Activated T-helper 1 cell treated with Interleukin-2 at 50 U/mL for 16 hours (primary cell): Measurements from ENCODE around the gene FAM107A.
A peak's percentile ranks its signal among the peaks of the same experiment; 100 is the strongest.

Experiments used
- DNase-seq: peaks from one replicate; pipeline ENCODE4 v3.0.0-alpha.2; 2020; ENCODE audit warnings: low read depth

Gene FAM107A

DNA sequence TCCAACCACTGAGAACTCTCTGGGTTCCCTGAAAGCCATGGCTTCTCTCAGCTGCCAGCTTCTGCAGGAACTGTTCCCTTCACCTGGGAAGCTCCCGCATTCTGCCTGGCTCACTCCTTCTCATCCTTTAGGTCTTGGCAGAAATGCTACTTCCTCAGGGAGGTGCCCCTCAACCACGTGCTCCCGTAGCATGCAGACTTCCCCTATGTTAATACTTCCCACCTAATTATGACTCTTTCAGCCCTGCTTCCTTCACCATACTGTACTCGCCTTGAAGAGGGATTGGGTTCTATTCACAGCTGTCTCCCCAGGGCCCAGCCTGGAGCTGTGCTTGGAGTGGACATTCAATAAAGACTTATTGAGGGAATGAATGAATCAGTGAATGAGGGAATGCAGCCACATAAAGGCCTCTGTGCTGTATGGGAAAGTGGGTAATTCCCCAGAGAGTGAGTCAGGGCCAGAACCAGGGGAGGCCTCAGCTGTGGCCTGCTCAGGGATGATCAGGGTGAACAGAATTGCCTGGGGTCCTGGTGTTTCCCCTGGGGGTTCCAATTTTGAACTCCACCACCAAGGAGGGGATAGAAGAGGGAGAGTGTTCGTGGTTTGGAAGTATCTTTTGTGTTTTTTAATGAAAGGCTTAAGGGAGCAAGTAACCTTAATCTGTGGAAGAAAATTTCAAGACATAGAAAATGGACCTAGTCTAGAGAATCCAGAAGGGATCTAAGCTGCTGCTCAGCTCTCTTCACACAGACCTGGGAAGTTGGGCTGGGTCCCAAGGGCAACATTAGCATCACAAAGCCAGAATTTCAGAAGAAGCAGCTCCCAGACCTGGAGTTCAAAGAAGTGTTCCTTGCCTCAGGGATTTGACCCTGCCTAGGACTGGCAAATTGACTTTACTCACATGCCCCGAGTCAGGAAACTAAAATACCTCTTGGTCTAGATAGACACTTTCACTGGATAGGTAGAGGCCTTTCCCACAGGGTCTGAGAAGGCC is 14.6 kb upstream of the FAM107A start:
- no peak for DNase-seq

DNA sequence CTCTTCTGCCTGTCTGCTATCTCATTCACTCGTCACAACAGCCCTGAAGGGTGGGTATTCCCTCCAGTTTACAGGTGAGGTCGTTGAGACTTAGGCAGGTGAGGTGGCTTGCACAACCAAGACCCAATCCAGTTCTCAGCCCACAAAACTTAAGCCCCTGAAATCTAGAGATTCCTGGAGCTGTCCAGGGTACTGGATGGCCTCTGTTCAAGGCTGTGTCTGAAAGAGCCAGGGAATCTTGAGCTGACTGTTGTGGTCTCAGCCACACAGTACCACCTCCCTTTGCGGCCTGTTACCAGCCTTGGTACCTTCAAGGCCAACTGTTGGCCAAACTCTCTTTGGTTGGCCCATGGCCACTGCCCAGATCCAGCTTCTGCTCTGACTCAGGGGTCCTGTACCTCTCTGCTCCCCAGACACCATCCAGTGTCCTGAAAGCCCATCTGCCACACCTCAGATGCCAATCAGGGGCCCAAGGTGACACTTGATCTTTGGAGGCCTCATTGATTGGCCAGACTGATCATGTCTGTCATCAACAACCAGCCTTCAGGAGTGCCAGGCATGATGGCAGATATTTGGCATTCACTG is 10.9 kb upstream of the FAM107A start:
- no peak for DNase-seq

DNA sequence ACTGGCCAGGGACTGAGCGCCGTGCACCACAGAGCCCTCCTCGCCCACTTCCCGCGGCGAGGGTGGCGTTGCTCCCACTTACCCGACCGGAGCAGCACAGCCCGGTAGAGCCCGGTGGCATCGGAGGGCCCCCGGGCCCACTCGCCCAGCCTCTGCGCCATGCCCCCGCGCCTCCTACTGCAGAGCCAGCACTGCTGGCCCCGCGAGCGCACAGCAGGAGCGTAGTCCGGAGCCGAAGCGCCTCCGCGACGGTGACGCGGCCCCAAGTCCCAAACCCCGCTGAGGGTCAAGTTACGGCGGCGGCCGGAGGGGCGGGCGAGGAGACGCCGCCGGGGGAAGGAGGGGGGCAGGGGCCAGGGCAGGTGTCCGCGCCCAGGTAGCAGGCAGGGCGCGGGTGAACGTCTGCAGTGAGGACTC is 9.6 kb upstream of the FAM107A start:
- DNase-seq: no peak

DNA sequence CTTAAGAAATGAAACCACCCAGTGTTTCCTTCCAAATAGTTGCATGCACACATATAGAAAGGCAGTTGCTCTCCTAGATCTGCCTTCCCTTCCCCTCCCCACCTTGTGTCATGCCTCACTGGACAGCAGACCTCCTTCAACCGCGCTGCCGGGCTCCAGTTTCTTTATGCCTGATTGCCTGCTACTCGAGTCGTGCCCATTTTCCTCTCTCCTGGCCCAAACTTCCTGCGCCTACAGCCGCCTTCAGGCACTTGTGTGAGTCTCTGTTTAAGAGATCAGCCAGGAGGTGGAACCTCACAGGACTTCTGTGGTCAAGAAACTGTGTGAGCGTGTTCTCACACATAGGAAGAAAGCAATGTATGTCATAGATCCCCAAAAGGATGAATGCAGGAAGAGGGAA is 8.8 kb upstream of the FAM107A start:
- DNase-seq: no peak

DNA sequence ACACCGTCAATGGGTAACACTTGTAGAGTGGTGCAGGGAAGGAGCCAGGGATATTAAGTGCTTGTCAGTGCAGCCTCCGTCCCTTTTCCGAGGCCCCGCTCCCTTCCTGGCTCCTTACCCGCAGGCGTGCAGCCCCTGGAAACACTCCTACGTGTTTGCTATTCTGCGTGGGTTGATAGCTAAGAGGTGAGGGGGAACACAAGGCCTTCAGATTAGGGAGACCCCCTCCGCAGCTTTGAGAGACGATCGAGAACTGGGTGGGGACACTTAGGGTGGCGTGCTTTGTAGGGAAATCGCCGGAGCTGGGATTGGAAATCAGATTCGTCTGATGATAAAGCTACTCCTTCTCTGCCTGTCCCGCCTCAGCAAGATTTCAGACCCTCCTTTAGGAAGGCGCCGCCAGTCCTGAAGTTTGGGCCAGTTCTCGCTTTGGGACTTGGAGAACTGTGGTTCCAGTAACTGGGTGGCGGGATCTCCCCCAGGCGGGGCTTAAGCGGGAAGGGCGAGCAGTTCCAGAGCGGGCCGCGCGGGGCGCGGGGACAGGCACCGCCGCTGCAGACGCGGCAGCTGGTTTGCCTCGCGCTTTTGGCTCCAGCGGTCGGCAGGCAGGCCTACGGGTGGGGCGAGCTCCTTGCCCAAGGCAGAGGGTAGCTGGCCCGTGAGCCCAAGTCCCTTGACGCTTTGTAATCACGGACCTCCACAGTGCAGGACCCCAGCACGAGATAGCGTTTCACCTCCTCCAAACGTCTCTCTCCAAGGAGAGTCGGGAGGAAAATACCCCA is 8.0 kb upstream of the FAM107A start:
- DNase-seq: peak; percentile 27

DNA sequence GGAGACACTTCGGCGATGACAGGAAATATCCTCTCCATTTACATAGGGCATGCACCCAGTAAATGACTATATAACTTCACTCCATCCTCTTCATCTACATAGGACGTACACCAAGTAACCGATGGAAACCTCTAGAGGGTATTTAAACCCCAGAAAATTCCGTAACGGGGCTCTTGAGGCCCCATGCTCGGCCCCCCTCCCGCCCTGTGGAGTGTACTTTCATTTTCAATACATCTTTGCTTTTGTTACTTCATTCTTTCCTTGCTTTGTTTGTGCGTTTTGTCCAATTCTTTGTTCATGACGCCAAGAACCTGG is 7.5 kb upstream of the FAM107A start:
- DNase-seq: no peak

DNA sequence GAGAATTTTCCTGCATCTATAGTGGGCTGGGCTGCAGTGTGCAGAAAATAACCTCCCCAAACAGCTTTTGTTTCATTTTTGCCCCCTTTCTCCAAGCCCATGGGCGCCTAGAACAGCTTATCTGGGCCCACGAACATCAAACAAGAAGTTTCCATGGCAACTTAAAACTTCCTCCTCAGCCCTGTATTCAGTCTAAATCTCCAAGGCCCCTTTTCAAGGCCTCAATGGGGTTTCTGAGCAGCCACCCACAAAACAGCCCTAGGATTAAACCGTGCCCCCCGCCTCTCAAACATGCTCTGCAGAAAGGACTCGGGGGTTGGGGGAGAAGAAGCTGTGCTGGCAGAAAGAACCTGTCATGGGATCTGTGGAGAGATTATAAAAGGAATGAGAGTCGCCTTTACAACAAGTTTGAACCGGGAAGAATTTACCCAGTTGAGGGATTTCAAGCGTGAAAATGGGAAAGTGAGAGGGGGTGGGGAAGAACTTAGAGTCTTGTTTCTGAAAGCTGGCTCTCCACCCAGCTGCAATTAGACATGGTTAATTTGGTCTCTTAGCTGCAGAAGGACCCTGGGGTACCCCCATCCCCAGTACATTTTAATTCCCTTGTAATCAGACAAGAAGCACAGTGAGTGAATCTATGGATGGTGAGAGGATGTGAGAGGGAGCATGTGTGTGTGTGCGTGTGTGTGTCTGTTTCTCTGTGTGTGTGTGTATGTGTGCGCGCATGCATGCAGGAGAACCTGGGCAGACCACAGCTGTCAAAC is 4.3 kb upstream of the FAM107A start:
- DNase-seq: no peak

DNA sequence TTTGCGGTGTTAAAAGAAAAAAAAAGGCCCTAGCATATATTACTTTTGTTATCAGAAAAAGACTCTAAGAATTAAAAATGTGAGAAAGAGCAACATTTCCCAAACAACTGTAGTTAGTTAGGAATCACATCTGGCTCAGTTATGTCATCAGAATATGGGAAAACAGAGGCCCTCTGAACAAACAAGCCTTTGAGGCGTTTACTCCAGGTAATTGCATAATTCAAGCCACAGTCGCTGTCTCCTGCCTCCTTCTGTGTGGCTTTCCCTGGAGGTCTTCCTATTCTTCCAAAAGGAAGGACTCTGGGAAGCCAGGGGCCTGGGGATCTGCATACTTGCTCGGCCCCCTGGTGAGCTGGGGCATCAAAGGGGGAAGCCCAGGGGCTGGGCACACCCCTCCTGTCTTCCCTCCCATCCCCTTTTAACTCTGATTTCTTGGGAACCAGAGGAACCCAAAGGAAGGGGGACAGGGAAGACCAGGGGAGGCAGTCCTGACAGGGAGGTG is 3.7 kb upstream of the FAM107A start:
- no peak for DNase-seq

DNA sequence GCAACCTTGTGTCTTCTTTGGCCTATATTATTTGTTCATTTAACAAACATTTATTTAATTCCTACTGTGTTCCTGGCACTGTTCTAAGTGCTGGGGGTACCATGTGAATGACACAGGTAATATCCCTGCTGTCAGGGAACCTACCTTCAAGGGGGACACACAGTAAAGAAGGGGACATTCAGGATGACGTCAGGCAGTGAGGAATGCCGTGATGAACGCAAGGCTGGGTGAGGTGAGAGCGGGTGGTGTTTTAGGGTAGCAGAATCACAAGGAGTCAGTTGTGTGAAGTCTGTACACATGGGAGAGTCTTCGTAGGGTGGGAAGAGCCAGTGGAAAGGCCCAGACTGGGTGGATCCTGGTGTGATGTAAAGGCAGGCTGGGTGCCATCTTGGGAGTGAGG is 1.7 kb upstream of the FAM107A start:
- DNase-seq: no peak

DNA sequence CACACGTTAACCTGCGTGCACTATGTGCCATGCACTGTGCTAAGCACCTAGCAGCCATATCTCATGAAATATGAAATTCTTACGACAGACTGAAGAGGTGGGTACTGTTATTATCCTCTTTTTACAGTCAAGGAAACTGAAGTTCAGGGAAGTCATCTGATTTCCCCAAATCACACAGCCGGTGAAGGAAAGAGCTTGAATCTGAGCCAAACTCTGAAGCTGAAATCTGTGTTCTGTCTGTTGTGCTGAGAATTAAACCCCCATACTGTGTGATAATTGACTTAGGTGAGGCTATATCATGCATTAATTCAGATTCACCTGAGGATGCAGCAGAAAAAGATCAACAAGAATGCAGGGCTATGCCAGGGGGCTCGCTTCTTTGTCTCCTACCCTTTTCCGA is 475 bp downstream of the FAM107A start:
- DNase-seq: no peak

DNA sequence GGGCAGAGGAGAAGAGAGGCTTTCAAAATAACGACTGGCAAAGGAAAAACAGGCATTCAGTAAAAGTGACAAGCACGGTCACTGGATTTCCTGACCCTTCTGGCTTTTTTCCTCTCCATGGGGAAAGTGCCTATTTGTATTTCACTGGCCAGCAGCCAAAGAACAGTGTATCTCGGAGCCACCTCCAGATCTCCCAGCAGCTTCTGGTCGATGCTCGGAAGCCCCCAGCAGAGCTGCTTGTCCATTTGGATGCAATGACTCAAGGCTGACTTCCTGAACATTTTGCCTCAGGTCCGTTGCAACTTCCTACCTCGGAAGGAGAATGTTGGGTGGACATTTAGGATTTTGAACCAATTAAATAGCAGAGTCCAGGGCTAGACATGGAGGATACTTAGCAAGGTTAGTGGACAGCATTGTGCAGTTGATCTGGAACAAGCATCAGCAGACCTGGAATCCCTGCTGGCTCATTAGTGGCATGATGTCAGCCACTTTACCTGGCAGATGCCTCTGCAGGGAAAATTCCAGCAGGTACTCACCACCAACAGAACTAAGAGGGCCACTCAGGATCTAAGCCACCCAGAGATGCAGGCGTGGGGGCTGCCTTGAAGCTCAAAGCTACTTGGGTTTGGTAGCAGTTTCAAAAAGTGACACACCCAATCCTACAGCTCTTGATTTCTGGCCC is 1.1 kb downstream of the FAM107A start:
- no peak for DNase-seq

DNA sequence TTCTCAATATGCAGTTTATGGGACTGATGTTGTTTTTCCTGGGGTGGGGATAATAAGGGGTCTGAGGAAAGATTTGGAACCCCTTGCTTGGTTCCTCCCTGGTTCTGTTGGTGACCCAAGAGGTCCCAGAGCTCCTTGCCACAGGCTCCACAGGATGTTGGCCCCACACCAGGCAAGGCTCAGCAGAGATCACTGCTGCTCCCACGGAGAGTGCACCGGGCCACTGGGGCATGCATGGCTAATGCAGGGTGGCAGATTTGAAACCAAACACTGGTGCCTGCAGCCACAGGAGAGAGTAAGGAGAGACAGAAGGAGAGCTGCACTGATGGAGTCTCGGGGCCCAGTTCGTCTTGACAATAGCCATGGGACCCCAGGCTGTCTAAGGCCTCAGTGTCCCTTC is 2.5 kb downstream of the FAM107A start:
- no peak for DNase-seq

DNA sequence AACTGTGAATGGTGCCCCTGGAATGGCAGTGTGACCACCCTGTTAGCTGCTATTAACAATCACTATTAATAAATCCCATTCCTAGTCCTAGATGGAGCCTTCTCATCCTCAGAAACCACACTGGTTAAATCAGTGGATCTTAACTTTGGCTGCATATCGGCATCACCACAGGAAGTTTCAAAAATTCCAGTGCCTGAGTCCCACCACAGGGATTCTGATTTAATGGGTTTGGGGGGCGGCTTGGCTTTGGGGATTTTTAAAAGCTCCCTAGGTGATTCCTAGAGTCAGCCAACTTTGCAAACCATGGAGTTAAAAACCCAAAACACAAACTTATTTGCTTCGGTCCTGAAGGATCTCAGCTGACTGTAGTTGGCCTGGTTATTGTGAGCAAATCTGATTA is 3.1 kb downstream of the FAM107A start:
- no peak for DNase-seq

DNA sequence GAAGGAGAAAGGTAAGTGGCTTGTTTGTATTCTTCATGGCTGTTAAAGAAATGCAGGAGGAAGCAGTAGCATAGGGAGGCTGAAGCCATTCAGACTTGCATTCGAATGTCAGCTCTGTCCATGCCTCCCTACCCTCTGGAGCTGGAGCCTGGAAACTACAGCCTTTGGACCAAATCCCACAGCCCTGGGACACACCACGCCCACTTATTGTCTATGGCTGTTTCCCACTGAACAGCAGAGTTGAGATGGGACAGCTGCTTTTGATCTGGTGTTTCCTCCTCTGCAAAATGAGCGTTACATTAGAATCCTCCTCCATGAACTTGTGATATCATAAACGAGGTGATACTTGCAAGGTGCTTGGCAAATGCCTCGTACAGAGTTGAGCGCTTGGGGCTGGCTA is 3.6 kb downstream of the FAM107A start:
- no peak for DNase-seq

DNA sequence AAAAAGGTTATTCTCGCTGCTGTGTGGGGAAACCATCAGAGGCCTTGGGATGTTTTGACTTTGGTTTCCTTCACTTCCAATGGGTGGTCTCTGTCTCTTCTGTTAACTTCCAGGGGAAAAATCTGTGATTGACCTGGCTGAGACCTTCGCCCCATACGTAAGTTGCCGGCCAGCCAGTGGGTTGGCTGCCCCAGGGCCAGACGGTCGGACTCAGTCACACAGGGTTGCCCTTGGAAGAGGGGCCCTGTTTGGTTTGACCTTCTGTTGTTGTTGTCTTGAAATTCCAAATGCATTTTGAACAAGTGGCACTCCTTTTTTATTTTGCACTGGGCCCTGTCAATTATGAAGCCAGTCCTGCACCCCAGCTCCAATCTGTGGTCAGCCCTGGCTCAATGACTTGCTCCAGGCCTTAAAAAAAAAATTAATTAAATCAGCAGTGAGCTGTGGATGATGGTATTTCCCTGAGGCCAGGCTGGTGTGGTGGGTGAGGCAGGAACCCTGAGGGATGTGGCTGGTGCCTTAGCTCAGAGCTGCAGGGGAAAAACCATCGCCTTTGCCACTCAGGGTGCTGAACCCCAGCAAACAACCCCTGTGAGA is 4.5 kb downstream of the FAM107A start:
- no peak for DNase-seq

DNA sequence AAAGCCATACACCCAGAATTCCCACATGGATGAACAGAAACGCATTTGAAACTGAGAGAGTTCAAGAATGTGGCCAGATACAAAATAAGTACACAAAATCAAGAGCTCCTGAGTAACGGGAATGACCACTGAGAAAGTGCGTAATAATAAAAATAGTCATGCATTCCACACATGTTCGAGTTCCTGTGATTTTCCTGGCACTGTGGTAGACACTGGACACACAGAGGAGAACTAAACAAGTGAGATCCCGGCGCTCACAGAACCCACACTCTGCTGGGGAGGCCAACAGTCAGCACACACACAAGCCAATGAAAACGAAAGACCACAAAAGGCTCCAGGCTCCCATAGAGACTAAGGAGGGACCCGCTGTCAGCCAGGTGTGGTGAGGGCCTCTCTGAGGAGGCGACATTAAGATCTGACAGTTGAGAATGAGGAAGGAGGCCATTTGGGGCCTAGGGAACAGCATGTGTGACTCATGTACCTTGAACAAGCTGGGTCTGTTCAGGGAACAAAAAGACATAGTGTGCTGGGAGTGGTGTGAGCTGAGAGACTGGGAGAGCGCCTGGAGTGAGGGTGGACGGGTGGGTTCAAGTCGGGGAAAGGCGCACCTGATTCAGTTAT is 5.1 kb downstream of the FAM107A start:
- no peak for DNase-seq

DNA sequence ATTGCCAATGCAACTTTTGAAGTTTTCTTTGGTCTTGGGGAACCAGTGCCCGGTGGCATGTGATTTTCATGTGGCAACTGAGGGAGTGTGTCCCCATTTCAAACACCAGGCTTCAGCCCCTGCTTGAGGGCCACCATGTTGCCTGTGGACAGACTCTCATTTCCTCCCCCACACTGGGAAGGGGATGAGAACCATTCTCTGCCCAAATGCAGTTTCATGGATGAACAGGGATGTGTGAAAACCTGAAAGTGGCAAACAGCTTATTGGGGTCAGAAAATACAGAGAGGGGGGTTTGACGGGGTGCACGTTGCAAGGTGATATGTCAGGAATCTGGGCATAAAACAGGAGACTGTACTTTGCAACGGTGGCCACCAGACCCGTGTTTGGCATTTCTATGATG is 6.3 kb downstream of the FAM107A start:
- no peak for DNase-seq

DNA sequence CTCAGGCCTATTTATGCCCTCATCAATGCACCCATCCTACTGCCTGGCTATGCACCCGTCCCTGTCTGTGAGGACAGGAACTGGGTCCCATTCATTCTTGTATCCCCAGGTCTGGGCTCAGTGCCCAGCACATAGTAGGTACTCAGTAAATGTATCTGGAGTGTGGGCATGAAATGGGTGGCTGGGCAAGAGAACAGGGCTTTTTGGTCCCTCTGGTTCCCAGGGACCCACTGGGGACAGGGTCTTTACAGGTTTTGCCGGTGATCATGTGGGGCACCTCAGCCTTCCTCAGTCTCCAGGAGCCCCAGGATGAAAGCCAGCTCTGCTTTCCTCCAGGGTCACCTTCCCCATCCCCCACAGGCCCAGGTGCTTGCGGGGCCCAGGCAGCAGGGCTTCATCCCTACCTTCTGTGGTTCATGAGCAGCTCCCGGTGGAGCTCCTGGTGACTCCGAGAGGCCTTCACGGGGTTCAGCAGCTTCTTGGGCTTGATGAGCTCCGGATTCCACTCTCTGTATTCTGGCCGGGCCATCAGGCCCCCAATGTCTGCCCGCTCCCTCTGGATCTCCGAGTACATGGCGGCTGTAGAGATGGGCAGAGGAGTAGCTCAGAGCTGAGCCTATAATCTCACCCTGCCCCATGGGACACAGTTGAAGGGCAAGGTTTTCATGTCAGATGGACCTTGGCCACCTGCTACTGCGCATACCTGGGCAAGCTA is 7.7 kb downstream of the FAM107A start:
- DNase-seq: no peak

DNA sequence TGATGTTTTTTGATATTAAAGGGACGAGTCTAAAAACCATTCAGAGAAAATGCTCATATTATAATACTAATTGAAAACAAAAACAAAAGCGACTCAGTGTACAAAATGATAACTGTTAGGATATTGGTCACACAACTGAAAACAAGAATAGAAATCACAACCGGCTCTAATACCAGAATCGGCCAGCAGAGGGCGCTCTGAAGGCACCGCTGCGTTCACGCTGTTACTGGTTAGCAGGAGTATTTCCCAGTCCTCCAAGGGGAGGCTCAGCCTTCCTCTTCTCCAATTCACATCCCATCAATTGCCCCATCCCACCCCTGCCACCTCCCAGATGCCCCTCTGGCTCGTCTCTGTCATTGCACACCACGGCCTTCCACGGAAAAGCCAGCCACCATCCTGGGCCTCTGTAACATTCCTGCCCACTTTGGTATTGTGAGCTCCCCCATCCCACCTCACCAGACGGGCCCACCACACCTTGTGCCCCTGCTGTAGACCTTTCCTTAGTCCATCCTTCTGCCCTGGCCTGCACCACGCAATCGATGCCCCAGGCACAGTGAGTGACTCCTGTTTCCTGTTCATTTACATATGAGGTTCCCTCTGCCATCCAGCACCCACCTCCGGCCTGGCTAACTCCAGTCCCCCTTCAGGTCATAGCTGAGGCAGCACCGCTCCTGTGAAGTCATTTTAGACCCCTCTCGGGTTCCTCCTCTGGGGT is 8.5 kb downstream of the FAM107A start:
- DNase-seq: peak; percentile 49

DNA sequence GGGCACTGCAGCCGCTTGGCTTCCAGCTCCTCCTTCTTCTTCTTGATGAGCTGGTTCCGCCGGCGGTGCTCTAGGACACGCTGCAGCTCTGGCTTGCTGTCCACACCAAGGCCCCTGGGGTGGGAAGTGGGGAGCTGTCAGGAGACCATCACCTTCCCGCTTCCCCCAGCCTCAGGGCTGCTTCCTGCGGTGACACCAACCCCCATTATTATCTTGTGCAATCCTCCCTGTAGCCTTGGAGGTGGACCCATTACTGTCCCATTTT is 10.0 kb downstream of the FAM107A start:
- DNase-seq: no peak
